GM21619 (cell line): ENCODE data around the gene GPR142.

Source experiments
- ATAC-seq: cut with Tn5 transposase; IDR thresholded peaks from one replicate; pipeline ENCODE4 v1.9.1; 2021; ENCODE audit not compliant: unreplicated experiment

Gene GPR142

GRCh38 chr17:74367206-74367605, at the start of gene GPR142:
Gene GPR142, plus strand, starts transcription at chr17:74367506. Its CDS starts 2,035 bp downstream, at chr17:74369541.
- no peak for ATAC-seq

GRCh38 chr17:74318391-74318790, 48.9 kb upstream of the GPR142 start:
- ATAC-seq: no peak

GRCh38 chr17:74324521-74324920, 42.8 kb upstream of the GPR142 start:
- no peak for ATAC-seq

- ATAC-seq: no peak
These were observed 41.9 kb upstream of the GPR142 start for GRCh38 chr17:74325376-74325742.

- peak; percentile 68 for ATAC-seq
These were observed 41.4 kb upstream of the GPR142 start, which contains the start of gene KIF19 for GRCh38 chr17:74325743-74326379. Gene KIF19, plus strand, starts transcription at chr17:74326226. Its CDS starts 124 bp downstream, at chr17:74326350.

- no peak for ATAC-seq
These were observed 40.8 kb upstream of the GPR142 start for GRCh38 chr17:74326506-74326905.

- ATAC-seq: no peak
These were observed 38.8 kb upstream of the GPR142 start for GRCh38 chr17:74328487-74328886.

- ATAC-seq: no peak
These were observed 37.9 kb upstream of the GPR142 start for GRCh38 chr17:74329378-74329777.

- ATAC-seq: no peak
These were observed 36.9 kb upstream of the GPR142 start for GRCh38 chr17:74330446-74330845.

GRCh38 chr17:74332017-74332650, 35.2 kb upstream of the GPR142 start:
- ATAC-seq: no peak

- ATAC-seq: no peak
These were observed 34.5 kb upstream of the GPR142 start for GRCh38 chr17:74332763-74333283.

- no peak for ATAC-seq
These were observed 32.8 kb upstream of the GPR142 start for GRCh38 chr17:74334393-74335039.

GRCh38 chr17:74335529-74336062, 31.7 kb upstream of the GPR142 start:
- no peak for ATAC-seq

GRCh38 chr17:74336307-74336706, 31.0 kb upstream of the GPR142 start:
- no peak for ATAC-seq

GRCh38 chr17:74337834-74338500, 29.3 kb upstream of the GPR142 start:
- ATAC-seq: no peak

- ATAC-seq: no peak
These were observed 27.6 kb upstream of the GPR142 start for GRCh38 chr17:74339537-74340195.

- no peak for ATAC-seq
These were observed 26.8 kb upstream of the GPR142 start for GRCh38 chr17:74340470-74341023.

- no peak for ATAC-seq
These were observed 25.1 kb upstream of the GPR142 start for GRCh38 chr17:74342224-74342623.

GRCh38 chr17:74343121-74343520, 24.2 kb upstream of the GPR142 start:
- no peak for ATAC-seq

- ATAC-seq: no peak
These were observed 23.6 kb upstream of the GPR142 start for GRCh38 chr17:74343526-74344284.
